Large intestine (tissue), 3 donors: ENCODE results near the gene PATL2. TPM values are rescaled to one million over a fixed set of nuclear protein-coding genes. Genes with fewer than 3 reads are reported as not detected.

ENCODE experiments used
- DNase-seq, 2 donors: peaks; one replicate each; pipeline versions ENCODE4 v3.0.0 to v3.0.0-alpha.2; 2013
- H3K27ac ChIP-seq: one replicate; pipeline ENCODE4 v1.5.1; 2013; ENCODE audit warnings: low read length
- H3K27me3 ChIP-seq: 2 replicates; pipeline ENCODE4 v1.6.1; 2013; ENCODE audit warnings: low read length; ENCODE audit not compliant: control insufficient read depth, insufficient read depth
- H3K36me3 ChIP-seq: 2 replicates; pipeline ENCODE4 v1.6.1; 2013; ENCODE audit warnings: low read length; ENCODE audit not compliant: control insufficient read depth, insufficient read depth
- H3K4me1 ChIP-seq: one replicate; pipeline ENCODE4 v1.6.1; 2013; ENCODE audit warnings: low read length; ENCODE audit not compliant: control insufficient read depth, insufficient read depth
- H3K4me3 ChIP-seq: one replicate; pipeline ENCODE4 v1.5.1; 2013; ENCODE audit warnings: low read length
- H3K9me3 ChIP-seq: one replicate; pipeline ENCODE4 v1.6.1; 2013; ENCODE audit warnings: mild to moderate bottlenecking, low read depth, low read length, moderate library complexity; ENCODE audit not compliant: control insufficient read depth
- WGBS: methylation state at CpG from one replicate; pipeline ENCODE4 v1.1.5; 2013; ENCODE audit warnings: low lambda C conversion rate; ENCODE audit not compliant: insufficient coverage; 5-methylcytosine and 5-hydroxymethylcytosine counted together
- polyA plus RNA-seq: library from polyadenylated mRNA; unstranded; fragments of 120-200 nt; gene quantifications from one replicate; pipeline ENCODE4 v1.2.1, GENCODE V29; 2013

Gene PATL2
- polyA plus RNA-seq, 1 donor, result 2.3 TPM

- Histone ChIP-seq H3K9me3 (no peaks in the 10 kb centered on the region), H3K36me3 (no peaks in the 10 kb centered on the region), H3K4me1 (peaks cover 5% of the 10 kb centered on the region), H3K27ac (no peak overlapping the region), H3K27me3 (no peaks in the 10 kb centered on the region), H3K4me3 (no peak overlapping the region)
- no CpG with 5 or more reads among the region's 5 CpGs for WGBS
- no peak for DNase-seq
Observed at GRCh38 chr15:44666210-44667038, 44.7 kb downstream of the PATL2 start.

- H3K9me3 ChIP-seq, result no peaks in the 10 kb centered on the region
- no CpG with 5 or more reads among the region's 53 CpGs for WGBS
- DNase-seq, result peak; percentile 97 to 99
- peaks cover 5% of the 10 kb centered on the region for H3K4me1 ChIP-seq
- no peaks in the 10 kb centered on the region for H3K27me3 ChIP-seq
- H3K27ac ChIP-seq, result peak within 1 kb of the TSS; percentile 99
- peaks cover 9% of the 10 kb centered on the region for H3K36me3 ChIP-seq
- peak within 1 kb of the TSS; percentile 99 for H3K4me3 ChIP-seq
Observed at GRCh38 chr15:44663410-44664308, 47.5 kb downstream of the PATL2 start, which contains the start of gene SPG11. Gene SPG11 (minus strand): TSS chr15:44663662. CDS start chr15:44663647, 15 bp downstream.

GRCh38 chr15:44662478-44663409 is 48.4 kb downstream of the PATL2 start:
- Histone ChIP-seq H3K36me3 (peaks cover 10% of the 10 kb centered on the region), H3K27ac (peak overlapping the region; percentile 99), H3K27me3 (no peaks in the 10 kb centered on the region), H3K4me3 (peak overlapping the region; percentile 99), H3K4me1 (peaks cover 5% of the 10 kb centered on the region), H3K9me3 (no peaks in the 10 kb centered on the region)
- peak; percentile 56 to 78 for DNase-seq
- 10% methylated on average over 4 of the region's 34 CpGs for WGBS

- Histone ChIP-seq H3K27me3 (no peaks in the 10 kb centered on the region), H3K27ac (no peak overlapping the region), H3K4me1 (peaks cover 5% of the 10 kb centered on the region), H3K36me3 (peaks cover 18% of the 10 kb centered on the region), H3K9me3 (no peaks in the 10 kb centered on the region), H3K4me3 (no peak overlapping the region)
- no peak for DNase-seq
Observed at GRCh38 chr15:44661576-44661975, 49.5 kb downstream of the PATL2 start.

- Histone ChIP-seq H3K36me3 (peaks cover 33% of the 10 kb centered on the region), H3K4me1 (peaks cover 5% of the 10 kb centered on the region), H3K4me3 (no peak overlapping the region), H3K9me3 (no peaks in the 10 kb centered on the region), H3K27ac (no peak overlapping the region), H3K27me3 (no peaks in the 10 kb centered on the region)
- WGBS, result 100% methylated on average over 2 of the region's 3 CpGs
- no peak for DNase-seq
Observed at GRCh38 chr15:44659056-44659455, 52.1 kb downstream of the PATL2 start.

GRCh38 chr15:44657378-44657777 is 53.7 kb downstream of the PATL2 start:
- H3K27me3 ChIP-seq, result no peaks in the 10 kb centered on the region
- H3K4me1 ChIP-seq, result no peaks in the 10 kb centered on the region
- no peak for DNase-seq
- no peak overlapping the region for H3K27ac ChIP-seq
- H3K9me3 ChIP-seq, result no peaks in the 10 kb centered on the region
- H3K36me3 ChIP-seq, result peaks cover 37% of the 10 kb centered on the region
- H3K4me3 ChIP-seq, result no peak overlapping the region

GRCh38 chr15:44656913-44657312 is 54.2 kb downstream of the PATL2 start:
- peaks cover 40% of the 10 kb centered on the region for H3K36me3 ChIP-seq
- no peak for DNase-seq
- WGBS, result no CpG with 5 or more reads among the region's 3 CpGs

GRCh38 chr15:44656298-44656697 is 54.8 kb downstream of the PATL2 start:
- Histone ChIP-seq H3K27me3 (no peaks in the 10 kb centered on the region), H3K36me3 (peaks cover 45% of the 10 kb centered on the region), H3K4me1 (no peaks in the 10 kb centered on the region), H3K27ac (no peak overlapping the region), H3K9me3 (no peaks in the 10 kb centered on the region), H3K4me3 (no peak overlapping the region)
- DNase-seq, result no peak
- 100% methylated on average over 1 of the region's 1 CpG for WGBS

More at GRCh38 chr15:44656913-44657312, 54.2 kb downstream of the PATL2 start:
- H3K27me3 ChIP-seq, result no peaks in the 10 kb centered on the region
- H3K9me3 ChIP-seq, result no peaks in the 10 kb centered on the region
- H3K4me3 ChIP-seq, result no peak overlapping the region
- H3K4me1 ChIP-seq, result no peaks in the 10 kb centered on the region
- no peak overlapping the region for H3K27ac ChIP-seq

GRCh38 chr15:44654858-44655257 is 56.3 kb downstream of the PATL2 start:
- H3K4me1 ChIP-seq, result no peaks in the 10 kb centered on the region
- DNase-seq, result no peak
- H3K9me3 ChIP-seq, result no peaks in the 10 kb centered on the region
- H3K27ac ChIP-seq, result no peak overlapping the region
- no peaks in the 10 kb centered on the region for H3K27me3 ChIP-seq
- peaks cover 57% of the 10 kb centered on the region for H3K36me3 ChIP-seq
- WGBS, result 100% methylated on average over 3 of the region's 6 CpGs
- no peak overlapping the region for H3K4me3 ChIP-seq

- no peak overlapping the region for H3K27ac ChIP-seq
- peaks cover 56% of the 10 kb centered on the region for H3K36me3 ChIP-seq
- no peaks in the 10 kb centered on the region for H3K27me3 ChIP-seq
- no peak for DNase-seq
- no peak overlapping the region for H3K4me3 ChIP-seq
- H3K4me1 ChIP-seq, result no peaks in the 10 kb centered on the region
- H3K9me3 ChIP-seq, result no peaks in the 10 kb centered on the region
Observed at GRCh38 chr15:44647637-44648036, 63.5 kb downstream of the PATL2 start.
